Thyroid gland (tissue), 4 donors: Measurements from ENCODE around the gene TAAR2. TPM values are rescaled to one million over a fixed set of nuclear protein-coding genes. Genes with fewer than 3 reads are reported as not detected.

Experiments used
- DNase-seq, 2 donors: peaks; one replicate each; pipeline ENCODE4 v3.0.0-alpha.2; 2019
- H3K27ac ChIP-seq, 3 donors: fragments of 200-600 bp; sonication (generic); 1 replicate in 2 of 3; 2 replicates in 1 of 3; pipeline ENCODE4 v1.5.1; 2016 to 2019; ENCODE audit warnings: mild to moderate bottlenecking in 1 of 3, moderate library complexity in 1 of 3
- H3K27me3 ChIP-seq: fragments of 200-600 bp; sonication (generic); one replicate; pipeline ENCODE4 v1.5.1; 2019
- H3K36me3 ChIP-seq, 2 donors: fragments of 200-600 bp; sonication (generic); one replicate each; pipeline ENCODE4 v1.5.1; 2016 to 2019
- H3K4me1 ChIP-seq, 2 donors: fragments of 200-600 bp; sonication (generic); one replicate each; pipeline ENCODE4 v1.5.1; 2017 to 2019
- H3K4me3 ChIP-seq, 3 donors: fragments of 200-600 bp; sonication (generic); replicated peaks in 1 of 3; 1 replicate in 2 of 3; 2 replicates in 1 of 3; pipeline ENCODE4 v1.5.1; 2016; ENCODE audit warnings: mild to moderate bottlenecking in 1 of 3
- H3K9me3 ChIP-seq: fragments of 200-600 bp; sonication (generic); one replicate; pipeline ENCODE4 v1.5.1; 2017
- POLR2A ChIP-seq, 2 donors: fragments of 450-650 bp; IDR thresholded peaks; one replicate each; pipeline ENCODE4 v1.6.1; 2017; ENCODE audit warnings: antibody characterized with exemption in 2 of 2, mild to moderate bottlenecking in 2 of 2, moderate library complexity in 1 of 2
- WGBS, 2 donors: methylation state at CpG; one replicate each; pipeline ENCODE4 v1.1.5; 2017; 5-methylcytosine and 5-hydroxymethylcytosine counted together
- intact Hi-C: fragments of 100-400 bp; cut with DNase I; formaldehyde crosslinking; loops from one replicate; pipeline ENCODE4 v1.15.1; 2023
- total RNA-seq, 4 donors: library from RNA; depleted of rRNA; stranded (reverse); fragments of >200 nt; gene quantifications; one replicate each; pipeline ENCODE4 v1.2.3, GENCODE V29; 2016
- TF ChIP-seq, protein P1 (sequence below), 6 experiments: fragments of 200-600 bp in 3 of 6; fragments of 450-650 bp in 3 of 6; sonication (generic) in 3 of 6; IDR thresholded peaks; one replicate each; pipeline ENCODE4 v1.5.1; 2016 to 2019; ENCODE audit warnings: antibody characterized with exemption in 6 of 6, mild to moderate bottlenecking in 2 of 6, inconsistent platforms in 1 of 6, moderate library complexity in 1 of 6

Gene TAAR2
- total RNA-seq, 4 donors from 2014 or later: not detected

DNA sequence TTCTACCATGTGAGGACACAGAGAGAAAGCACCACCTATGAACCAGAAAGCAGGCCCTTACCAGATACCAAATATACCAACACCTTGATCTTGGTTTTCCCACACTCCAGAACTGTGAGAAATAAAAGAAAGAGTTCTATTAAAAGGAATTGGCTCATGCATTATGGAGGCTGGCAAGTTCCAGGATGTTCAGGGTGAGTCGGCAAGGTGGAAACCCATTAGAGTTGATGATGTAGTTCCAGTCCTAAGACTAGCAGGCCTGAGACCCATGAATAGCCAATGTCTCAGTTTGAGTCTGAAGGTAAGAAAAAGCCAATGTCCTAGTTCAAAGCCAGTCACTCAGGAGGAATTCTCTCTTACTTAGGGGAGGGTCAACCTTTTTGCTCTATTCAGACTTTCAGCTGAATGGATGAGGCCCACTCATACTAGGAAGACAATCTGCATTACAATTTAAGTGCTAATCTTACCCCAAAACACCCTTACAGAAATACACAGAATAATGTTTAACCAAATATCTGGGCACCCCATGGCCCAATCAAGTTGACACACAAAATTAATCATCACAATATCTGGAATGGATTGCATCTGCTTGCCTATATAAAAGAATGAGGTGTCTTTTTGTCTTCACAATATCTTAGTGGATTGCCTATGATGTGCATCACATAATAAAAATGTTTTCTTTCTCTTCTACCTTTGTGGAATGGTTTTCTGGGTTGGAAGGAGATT, 40.4 kb upstream of the TAAR2 start:
- 96 to 100% methylated on average over 1 of the region's 1 CpG for WGBS, 2 donors
- Histone ChIP-seq H3K27me3 (no peaks in the 10 kb centered on the region), H3K4me3 (no peak overlapping the region), H3K4me1 (no peaks in the 10 kb centered on the region), H3K9me3 (no peaks in the 10 kb centered on the region), H3K36me3 (no peaks in the 10 kb centered on the region), H3K27ac (no peak overlapping the region)
- intact Hi-C loops: no loop called here
- TF ChIP-seq POLR2A (IDR thresholded peaks at IDR 0.05): no peak
- TF ChIP-seq, protein P1, sequence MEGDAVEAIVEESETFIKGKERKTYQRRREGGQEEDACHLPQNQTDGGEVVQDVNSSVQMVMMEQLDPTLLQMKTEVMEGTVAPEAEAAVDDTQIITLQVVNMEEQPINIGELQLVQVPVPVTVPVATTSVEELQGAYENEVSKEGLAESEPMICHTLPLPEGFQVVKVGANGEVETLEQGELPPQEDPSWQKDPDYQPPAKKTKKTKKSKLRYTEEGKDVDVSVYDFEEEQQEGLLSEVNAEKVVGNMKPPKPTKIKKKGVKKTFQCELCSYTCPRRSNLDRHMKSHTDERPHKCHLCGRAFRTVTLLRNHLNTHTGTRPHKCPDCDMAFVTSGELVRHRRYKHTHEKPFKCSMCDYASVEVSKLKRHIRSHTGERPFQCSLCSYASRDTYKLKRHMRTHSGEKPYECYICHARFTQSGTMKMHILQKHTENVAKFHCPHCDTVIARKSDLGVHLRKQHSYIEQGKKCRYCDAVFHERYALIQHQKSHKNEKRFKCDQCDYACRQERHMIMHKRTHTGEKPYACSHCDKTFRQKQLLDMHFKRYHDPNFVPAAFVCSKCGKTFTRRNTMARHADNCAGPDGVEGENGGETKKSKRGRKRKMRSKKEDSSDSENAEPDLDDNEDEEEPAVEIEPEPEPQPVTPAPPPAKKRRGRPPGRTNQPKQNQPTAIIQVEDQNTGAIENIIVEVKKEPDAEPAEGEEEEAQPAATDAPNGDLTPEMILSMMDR (IDR thresholded peaks at IDR 0.05): no peak
- no peak for DNase-seq

DNA sequence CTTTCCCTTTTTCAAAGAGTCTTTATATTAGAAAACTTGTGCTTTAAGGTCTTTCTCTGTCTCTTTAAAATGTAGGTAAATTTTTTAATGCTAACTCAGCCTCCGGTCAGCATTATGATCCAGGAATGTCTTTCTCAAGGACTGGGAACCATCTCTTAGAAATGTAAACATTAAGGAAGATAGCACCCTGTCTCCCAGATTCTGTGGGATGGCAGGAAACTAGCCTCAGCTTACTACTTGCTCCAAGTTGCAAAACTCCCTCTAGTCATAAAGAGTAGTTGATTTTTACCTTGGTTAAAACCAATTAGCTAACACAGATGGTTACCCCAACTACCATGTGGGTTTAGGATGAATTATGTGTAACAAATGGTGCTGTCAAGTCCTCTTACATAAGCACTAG, 39.6 kb upstream of the TAAR2 start:
- Histone ChIP-seq H3K9me3 (no peaks in the 10 kb centered on the region), H3K27ac (no peak overlapping the region), H3K4me1 (no peaks in the 10 kb centered on the region), H3K4me3 (no peak overlapping the region), H3K27me3 (no peaks in the 10 kb centered on the region), H3K36me3 (no peaks in the 10 kb centered on the region)
- DNase-seq: no peak
- TF ChIP-seq POLR2A (IDR thresholded peaks at IDR 0.05): no peak
- TF ChIP-seq, protein P1 (IDR thresholded peaks at IDR 0.05): no peak
- 84 to 89% methylated on average over 1 of the region's 1 CpG for WGBS, 2 donors
- intact Hi-C loops: no loop called here

DNA sequence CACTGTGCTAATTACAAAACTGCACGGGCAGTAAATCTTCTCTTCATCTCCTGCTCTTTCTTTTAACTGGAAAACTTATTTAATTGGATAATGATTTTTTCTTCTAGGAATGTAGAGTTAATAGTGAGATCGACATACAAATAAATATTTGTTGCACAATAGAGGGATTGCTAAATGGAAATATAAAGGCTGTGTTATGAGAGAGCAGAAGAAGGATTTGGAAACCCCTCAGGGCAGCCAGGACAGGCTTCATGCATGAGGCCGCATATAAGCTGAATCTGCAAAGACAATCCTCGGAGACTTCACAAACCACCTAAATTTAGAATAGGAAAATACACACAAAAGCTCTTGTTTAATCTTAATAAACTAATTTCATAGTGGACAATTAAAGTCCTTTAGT, 37.8 kb upstream of the TAAR2 start:
- H3K27ac ChIP-seq: no peak overlapping the region
- WGBS, 2 donors: 88 to 89% methylated on average over 4 of the region's 4 CpGs
- DNase-seq: no peak
- H3K4me3 ChIP-seq: no peak overlapping the region
- no peaks in the 10 kb centered on the region for H3K27me3 ChIP-seq
- intact Hi-C loops: no loop called here
- TF ChIP-seq, protein P1 (IDR thresholded peaks at IDR 0.05): no peak
- no peak for TF ChIP-seq POLR2A (IDR thresholded peaks at IDR 0.05)
- H3K9me3 ChIP-seq: no peaks in the 10 kb centered on the region
- H3K36me3 ChIP-seq: no peaks in the 10 kb centered on the region
- H3K4me1 ChIP-seq: no peaks in the 10 kb centered on the region

DNA sequence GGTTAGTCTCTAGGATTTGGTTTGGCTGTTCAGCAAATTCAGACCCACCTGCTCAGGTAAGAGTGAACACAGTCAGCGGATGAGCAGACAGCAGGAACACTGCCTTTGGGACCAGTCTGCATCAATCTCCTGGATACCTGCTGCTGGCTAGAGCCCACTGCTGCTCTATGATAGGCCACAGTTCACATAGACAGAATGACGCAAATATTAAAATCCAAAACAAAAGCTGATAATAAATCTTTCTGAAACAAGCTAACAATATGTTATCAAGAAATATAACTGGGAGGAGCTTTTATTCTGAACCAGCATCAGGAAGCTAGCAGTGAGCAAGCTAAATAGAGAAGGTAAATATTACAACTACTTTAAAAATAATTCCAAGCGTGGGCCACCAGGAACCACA, 35.0 kb upstream of the TAAR2 start, which contains the start of gene TAAR1:
Gene TAAR1 (minus strand): TSS at position 101 of the 400 bp plus-strand sequence. CDS start 13,179 bp downstream, outside the sequence.
- no peaks in the 10 kb centered on the region for H3K9me3 ChIP-seq
- no peak for TF ChIP-seq POLR2A (IDR thresholded peaks at IDR 0.05)
- TF ChIP-seq, protein P1 (IDR thresholded peaks at IDR 0.05): no peak
- H3K27ac ChIP-seq: no peak within 1 kb of the TSS
- H3K4me1 ChIP-seq: no peaks in the 10 kb centered on the region
- no peaks in the 10 kb centered on the region for H3K36me3 ChIP-seq
- WGBS, 2 donors: 60 to 79% methylated on average over 3 of the region's 3 CpGs
- intact Hi-C loops: no loop called here
- DNase-seq: no peak
- no peaks in the 10 kb centered on the region for H3K27me3 ChIP-seq
- no peak within 1 kb of the TSS for H3K4me3 ChIP-seq

DNA sequence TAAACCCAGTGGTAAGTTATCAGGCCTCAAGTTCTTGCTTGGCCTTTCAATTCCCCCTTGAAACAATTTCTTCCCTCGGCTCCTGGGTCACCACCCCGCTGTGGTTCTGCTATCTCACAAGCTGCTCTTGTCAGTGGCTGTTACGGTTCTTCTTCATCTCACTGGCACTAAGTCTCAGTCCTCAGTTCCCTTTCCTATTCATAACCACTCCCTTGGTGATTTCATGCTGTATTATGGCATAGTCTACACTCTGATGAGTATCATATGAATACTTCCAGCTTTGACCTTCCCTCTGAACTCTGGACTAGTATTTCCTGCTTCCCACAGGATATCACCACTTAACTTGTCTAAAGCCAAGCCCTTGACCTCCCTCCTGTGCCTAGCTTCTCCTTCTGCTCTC, 27.0 kb upstream of the TAAR2 start:
- Histone ChIP-seq H3K4me3 (no peak overlapping the region), H3K36me3 (no peaks in the 10 kb centered on the region), H3K4me1 (no peaks in the 10 kb centered on the region), H3K9me3 (no peaks in the 10 kb centered on the region), H3K27me3 (no peaks in the 10 kb centered on the region), H3K27ac (no peak overlapping the region)
- intact Hi-C loops: no loop called here
- DNase-seq: no peak
- TF ChIP-seq, protein P1 (IDR thresholded peaks at IDR 0.05): no peak
- no peak for TF ChIP-seq POLR2A (IDR thresholded peaks at IDR 0.05)
- 84 to 87% methylated on average over 3 of the region's 3 CpGs for WGBS, 2 donors
